Thyroid gland (tissue), 4 donors: Measurements from ENCODE around the gene DEPP1.

Experiments
- CTCF ChIP-seq, 6 experiments: fragments of 200-600 bp in 3 of 6; fragments of 450-650 bp in 3 of 6; sonication (generic) in 3 of 6; IDR thresholded peaks; one replicate each; pipeline ENCODE4 v1.5.1; 2016 to 2019; ENCODE audit warnings: antibody characterized with exemption in 6 of 6, mild to moderate bottlenecking in 2 of 6, inconsistent platforms in 1 of 6, moderate library complexity in 1 of 6
- POLR2A ChIP-seq, 2 donors: fragments of 450-650 bp; IDR thresholded peaks; one replicate each; pipeline ENCODE4 v1.6.1; 2017; ENCODE audit warnings: antibody characterized with exemption in 2 of 2, mild to moderate bottlenecking in 2 of 2, moderate library complexity in 1 of 2

- no peak for TF ChIP-seq CTCF (IDR thresholded peaks at IDR 0.05)
- no peak for TF ChIP-seq POLR2A (IDR thresholded peaks at IDR 0.05)
Measured at GRCh38 chr10:44979281-44980191, 927 bp upstream of the DEPP1 start.
